OCI-LY7 (cell line): ENCODE data around the gene SUN5. TPM values are rescaled to one million over a fixed set of nuclear protein-coding genes. Genes with fewer than 3 reads are reported as not detected.

Source experiments
- Bru-seq: library from RNA; stranded (reverse); fragments of 400-500 nt; gene quantifications from one replicate; lab custom pipeline; 2021; lab: Mats Ljungman, UMichigan
- BruChase-seq, 2 experiments: library from RNA; stranded (reverse); fragments of 400-500 nt; gene quantifications; one replicate each; lab custom pipeline; 2021; lab: Mats Ljungman, UMichigan
- BruUV-seq: library from RNA; stranded (reverse); fragments of 400-500 nt; replicated peaks from 2 replicates; lab custom pipeline; 2021; lab: Mats Ljungman, UMichigan
- CTCF ChIA-PET: fragments of 300-600 bp; sonication (Branson Sonifier 250); formaldehyde crosslinking; loops from one replicate; lab custom pipeline; 2022; ENCODE audit warnings: antibody characterized with exemption; ENCODE audit not compliant: unreplicated experiment; lab: Charles Lee
- POLR2A ChIA-PET: fragments of 300-600 bp; sonication (Branson Sonifier 250); formaldehyde crosslinking; loops from one replicate; lab custom pipeline; 2022; ENCODE audit warnings: antibody characterized with exemption; lab: Charles Lee
- DNase-seq: peaks from one replicate; pipeline ENCODE4 v3.0.0-alpha.2; 2015; ENCODE audit warnings: low spot score
- H2AFZ ChIP-seq: fragments of 200-600 bp; sonication (generic), shearing (Covaris generic); 2 replicates; pipeline ENCODE4 v1.6.1; 2014; ENCODE audit warnings: mild to moderate bottlenecking, antibody characterized with exemption, low read length, moderate library complexity
- H3K27ac ChIP-seq: fragments of 200-600 bp; sonication (generic); 2 replicates; pipeline ENCODE4 v1.5.1; 2014; ENCODE audit warnings: mixed run types, low read depth, mild to moderate bottlenecking, moderate library complexity, low read length, inconsistent platforms; ENCODE audit not compliant: poor library complexity, severe bottlenecking
- H3K36me3 ChIP-seq: fragments of 200-600 bp; sonication (generic); 2 replicates; pipeline ENCODE4 v1.6.1; 2014; ENCODE audit warnings: mild to moderate bottlenecking, antibody characterized with exemption, low read length, moderate library complexity, mixed read lengths; ENCODE audit not compliant: insufficient read depth
- H3K4me1 ChIP-seq: fragments of 200-600 bp; sonication (generic); 2 replicates; pipeline ENCODE4 v1.5.1; 2014; ENCODE audit warnings: mild to moderate bottlenecking, low read length; ENCODE audit not compliant: insufficient read depth, poor library complexity, severe bottlenecking
- H3K4me2 ChIP-seq: fragments of 200-600 bp; sonication (generic); 2 replicates; pipeline ENCODE4 v1.6.1; 2014; ENCODE audit warnings: mild to moderate bottlenecking, low read length
- H3K4me3 ChIP-seq: fragments of 200-600 bp; sonication (generic); 2 replicates; pipeline ENCODE4 v1.5.1; 2014; ENCODE audit warnings: mild to moderate bottlenecking, low read depth, low read length; ENCODE audit not compliant: poor library complexity, severe bottlenecking
- H3K79me2 ChIP-seq: fragments of 200-600 bp; sonication (generic); 2 replicates; pipeline ENCODE4 v1.6.1; 2016; ENCODE audit warnings: low read depth, mild to moderate bottlenecking, low read length, moderate library complexity, mixed read lengths; ENCODE audit not compliant: insufficient read depth
- H3K9me2 ChIP-seq: fragments of 200-600 bp; sonication (generic); 2 replicates; pipeline ENCODE4 v1.6.1; 2016; ENCODE audit warnings: mild to moderate bottlenecking, low read length, mixed read lengths; ENCODE audit not compliant: insufficient read depth
- H3K9me3 ChIP-seq: fragments of 200-600 bp; sonication (generic); 2 replicates; pipeline ENCODE4 v1.6.1; 2014; ENCODE audit warnings: mild to moderate bottlenecking, mixed run types, low read length, mixed read lengths
- H4K20me1 ChIP-seq: fragments of 200-600 bp; sonication (generic); 2 replicates; pipeline ENCODE4 v1.6.1; 2014; ENCODE audit warnings: mild to moderate bottlenecking, antibody characterized with exemption, low read length, moderate library complexity, mixed read lengths; ENCODE audit not compliant: insufficient read depth
- EZH2phosphoT487 ChIP-seq: fragments of 200-600 bp; sonication (generic); IDR thresholded peaks from 2 replicates; pipeline ENCODE4 v1.6.1; 2018; ENCODE audit warnings: low read depth, borderline replicate concordance, mild to moderate bottlenecking, mixed run types, antibody characterized with exemption, low read length, moderate library complexity, mixed read lengths
- intact Hi-C: fragments of 100-400 bp; cut with micrococcal nuclease; formaldehyde crosslinking; loops from one replicate; pipeline ENCODE4 v1.10.0; 2022; ENCODE audit not compliant: unreplicated experiment
- long read RNA-seq: library from polyadenylated mRNA; stranded (forward); transcript quantifications from one replicate; pipeline ENCODE4 v2.0.0, GENCODE V29; 2022
- total RNA-seq, 2 experiments: library from RNA; depleted of rRNA in 1 of 2; stranded (reverse); fragments of >200 nt in 1 of 2; shearing (Covaris generic) in 1 of 2; gene quantifications; 2 replicates each; pipeline ENCODE4 v1.2.3, GENCODE V29; 2014 to 2022
- TF ChIP-seq, protein P1 (sequence below): fragments of 200-600 bp; sonication (generic); conservative IDR thresholded peaks from 2 replicates; pipeline ENCODE4 v1.5.1; 2014; ENCODE audit warnings: mild to moderate bottlenecking, antibody characterized with exemption, low read length, moderate library complexity, mixed read lengths

The SUN5 gene
- total RNA-seq (2014; rRNA removed; shearing (Covaris generic)) (not detected in 2 replicates), total RNA-seq (2022) (not detected in 2 replicates), Bru-seq, nascent RNA (not detected), BruChase-seq, experiment 1, labeled RNA remaining after a 6-hour chase (not detected), BruChase-seq, experiment 2, labeled RNA remaining after a 2-hour chase (not detected)
- long read RNA-seq: 0 reads

- BruUV-seq: no TSS peak
- DNase-seq: no peak
- no peaks in the 10 kb centered on the region for H4K20me1 ChIP-seq
- ChIA-PET CTCF (no interaction called here), POLR2A (no interaction called here)
- intact Hi-C loops: no loop called here
- no peaks in the 10 kb centered on the region for H3K9me2 ChIP-seq
- no peak for TF ChIP-seq EZH2phosphoT487
- TF ChIP-seq, protein P1, sequence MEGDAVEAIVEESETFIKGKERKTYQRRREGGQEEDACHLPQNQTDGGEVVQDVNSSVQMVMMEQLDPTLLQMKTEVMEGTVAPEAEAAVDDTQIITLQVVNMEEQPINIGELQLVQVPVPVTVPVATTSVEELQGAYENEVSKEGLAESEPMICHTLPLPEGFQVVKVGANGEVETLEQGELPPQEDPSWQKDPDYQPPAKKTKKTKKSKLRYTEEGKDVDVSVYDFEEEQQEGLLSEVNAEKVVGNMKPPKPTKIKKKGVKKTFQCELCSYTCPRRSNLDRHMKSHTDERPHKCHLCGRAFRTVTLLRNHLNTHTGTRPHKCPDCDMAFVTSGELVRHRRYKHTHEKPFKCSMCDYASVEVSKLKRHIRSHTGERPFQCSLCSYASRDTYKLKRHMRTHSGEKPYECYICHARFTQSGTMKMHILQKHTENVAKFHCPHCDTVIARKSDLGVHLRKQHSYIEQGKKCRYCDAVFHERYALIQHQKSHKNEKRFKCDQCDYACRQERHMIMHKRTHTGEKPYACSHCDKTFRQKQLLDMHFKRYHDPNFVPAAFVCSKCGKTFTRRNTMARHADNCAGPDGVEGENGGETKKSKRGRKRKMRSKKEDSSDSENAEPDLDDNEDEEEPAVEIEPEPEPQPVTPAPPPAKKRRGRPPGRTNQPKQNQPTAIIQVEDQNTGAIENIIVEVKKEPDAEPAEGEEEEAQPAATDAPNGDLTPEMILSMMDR: no peak
- no peak within 1 kb of the TSS for H2AFZ ChIP-seq
- H3K4me1 ChIP-seq: no peaks in the 10 kb centered on the region
- no peaks in the 10 kb centered on the region for H3K79me2 ChIP-seq
- no peak within 1 kb of the TSS for H3K4me2 ChIP-seq
- H3K36me3 ChIP-seq: no peaks in the 10 kb centered on the region
- no peak within 1 kb of the TSS for H3K27ac ChIP-seq
- peaks cover 8% of the 10 kb centered on the region; the same call in 1 of the 2 replicates for H3K9me3 ChIP-seq
- no peak within 1 kb of the TSS for H3K4me3 ChIP-seq
Measured at GRCh38 chr20:33004141-33004751, at the start of gene SUN5. SUN5 (minus strand) TSS chr20:33004433; CDS start chr20:33004340, 93 bp downstream.

DNA sequence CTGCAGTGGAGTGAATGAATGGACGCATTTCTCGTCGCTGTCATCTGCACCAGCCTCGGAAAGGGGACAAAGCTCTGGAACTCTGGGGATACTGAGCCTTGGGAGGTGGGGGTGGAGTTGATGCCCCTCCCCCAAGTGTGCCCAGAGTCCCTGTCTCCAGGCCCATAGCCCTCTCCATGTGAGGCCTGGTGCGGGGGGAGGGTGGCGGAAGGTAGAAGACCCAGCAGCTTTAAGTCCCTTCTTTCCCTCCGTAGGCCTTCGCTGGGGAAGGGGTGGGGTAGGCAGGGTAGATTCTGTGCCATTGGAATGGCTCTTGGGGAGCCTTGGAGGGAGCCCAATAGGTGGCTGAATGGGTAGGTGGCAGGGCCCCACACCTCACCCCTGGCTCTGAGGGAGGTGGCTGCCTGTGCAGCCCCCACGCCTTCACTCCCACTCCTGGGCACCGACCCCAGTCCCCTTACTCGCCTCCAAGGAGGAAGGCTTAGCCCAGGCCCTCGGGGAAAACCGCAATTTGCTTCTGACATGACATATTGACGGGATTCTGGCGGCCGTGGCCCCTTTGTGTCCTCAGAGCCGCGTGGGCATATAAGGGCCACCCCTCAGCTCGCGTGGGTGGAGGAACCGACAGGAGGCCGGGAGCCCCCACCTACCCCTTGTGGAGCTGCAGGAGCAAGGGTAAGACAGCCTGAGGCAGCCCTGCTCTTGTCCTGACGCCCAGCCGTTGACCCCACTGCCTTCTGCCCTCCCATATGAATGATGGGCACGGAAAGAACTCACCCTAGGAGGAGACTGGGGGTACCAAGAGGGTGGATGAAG, 49.3 kb upstream of the SUN5 start, which contains the start of gene BPIFB3:
BPIFB3 (plus strand) TSS at position 613 of the 816 bp plus-strand sequence. CDS start 1,533 bp downstream, outside the sequence.
- Histone ChIP-seq H3K27ac (no peak within 1 kb of the TSS), H2AFZ (no peak within 1 kb of the TSS), H3K79me2 (no peaks in the 10 kb centered on the region), H3K4me2 (no peak within 1 kb of the TSS), H3K9me3 (no peaks in the 10 kb centered on the region), H3K4me1 (no peaks in the 10 kb centered on the region), H3K9me2 (no peaks in the 10 kb centered on the region), H3K36me3 (no peaks in the 10 kb centered on the region), H3K4me3 (no peak within 1 kb of the TSS), H4K20me1 (no peaks in the 10 kb centered on the region)
- no peak for DNase-seq
- CTCF ChIA-PET: no interaction called here
- TF ChIP-seq, protein P1: no peak
- TF ChIP-seq EZH2phosphoT487: no peak
- intact Hi-C loops: no loop called here
- no TSS peak for BruUV-seq
- POLR2A ChIA-PET: no interaction called here
